Vagina (tissue), 2 donors: Measurements from ENCODE around the gene CNTNAP5.

ENCODE experiments used
- POLR2A ChIP-seq, 2 donors: fragments of 450-650 bp; IDR thresholded peaks; one replicate each; pipeline ENCODE4 v1.6.1; 2017; ENCODE audit warnings: antibody characterized with exemption in 2 of 2, mild to moderate bottlenecking in 2 of 2, moderate library complexity in 2 of 2
- POLR2AphosphoS5 ChIP-seq, 2 donors: sonication (generic); formaldehyde crosslinking; IDR thresholded peaks; one replicate each; pipeline ENCODE4 v1.9.0; 2017; ENCODE audit warnings: antibody characterized with exemption in 2 of 2, mild to moderate bottlenecking in 2 of 2, low read depth in 1 of 2; ENCODE audit not compliant: insufficient read depth in 1 of 2
- TF ChIP-seq, protein P1 (sequence below), 3 experiments: fragments of 450-650 bp in 2 of 3; fragments of 200-600 bp in 1 of 3; sonication (generic) in 1 of 3; IDR thresholded peaks; one replicate each; pipeline ENCODE4 v1.5.1; 2017 to 2019; ENCODE audit warnings: antibody characterized with exemption in 3 of 3, mild to moderate bottlenecking in 2 of 3, moderate library complexity in 2 of 3

DNA sequence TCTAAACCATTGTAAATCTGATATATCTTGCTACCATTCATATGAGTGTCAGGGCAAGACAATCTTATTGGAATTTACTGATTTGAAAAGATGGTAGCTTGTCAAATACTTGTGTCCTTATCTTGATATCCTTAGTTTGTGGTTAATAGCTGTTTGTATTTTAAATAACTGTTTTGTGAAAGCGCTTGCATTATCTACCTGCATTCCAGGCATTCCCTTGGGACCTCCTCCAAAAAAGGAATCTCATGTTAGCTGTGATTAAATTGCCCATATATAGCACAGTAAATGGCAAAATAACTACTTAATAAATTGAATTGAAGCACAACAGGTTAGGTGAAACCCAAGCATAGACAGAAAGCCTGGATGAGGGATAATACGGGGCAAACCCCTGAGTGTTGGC is 13.9 kb downstream of the CNTNAP5 start:
- TF ChIP-seq, protein P1, sequence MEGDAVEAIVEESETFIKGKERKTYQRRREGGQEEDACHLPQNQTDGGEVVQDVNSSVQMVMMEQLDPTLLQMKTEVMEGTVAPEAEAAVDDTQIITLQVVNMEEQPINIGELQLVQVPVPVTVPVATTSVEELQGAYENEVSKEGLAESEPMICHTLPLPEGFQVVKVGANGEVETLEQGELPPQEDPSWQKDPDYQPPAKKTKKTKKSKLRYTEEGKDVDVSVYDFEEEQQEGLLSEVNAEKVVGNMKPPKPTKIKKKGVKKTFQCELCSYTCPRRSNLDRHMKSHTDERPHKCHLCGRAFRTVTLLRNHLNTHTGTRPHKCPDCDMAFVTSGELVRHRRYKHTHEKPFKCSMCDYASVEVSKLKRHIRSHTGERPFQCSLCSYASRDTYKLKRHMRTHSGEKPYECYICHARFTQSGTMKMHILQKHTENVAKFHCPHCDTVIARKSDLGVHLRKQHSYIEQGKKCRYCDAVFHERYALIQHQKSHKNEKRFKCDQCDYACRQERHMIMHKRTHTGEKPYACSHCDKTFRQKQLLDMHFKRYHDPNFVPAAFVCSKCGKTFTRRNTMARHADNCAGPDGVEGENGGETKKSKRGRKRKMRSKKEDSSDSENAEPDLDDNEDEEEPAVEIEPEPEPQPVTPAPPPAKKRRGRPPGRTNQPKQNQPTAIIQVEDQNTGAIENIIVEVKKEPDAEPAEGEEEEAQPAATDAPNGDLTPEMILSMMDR (IDR thresholded peaks at IDR 0.05), result no peak
- TF ChIP-seq POLR2A (IDR thresholded peaks at IDR 0.05) (no peak), POLR2AphosphoS5 (IDR thresholded peaks at IDR 0.05; ENCODE audit: insufficient read depth in 1 of 2, low read depth in 1 of 2) (no peak)
